GM18508 (cell line): Measurements from ENCODE around the gene OSCP1.

ENCODE experiments used
- ATAC-seq: cut with Tn5 transposase; IDR thresholded peaks from one replicate; pipeline ENCODE4 v1.9.1; 2021; ENCODE audit warnings: moderate number of reproducible peaks; ENCODE audit not compliant: insufficient read depth, unreplicated experiment

The OSCP1 gene

GRCh38 chr1:36386265-36387140 is 63.7 kb downstream of the OSCP1 start:
- peak; percentile 21 for ATAC-seq

- ATAC-seq, result peak; percentile 79
Observed at GRCh38 chr1:36385410-36386264, 64.6 kb downstream of the OSCP1 start, which contains the start of gene STK40. Gene STK40 (minus strand): TSS chr1:36385924. CDS start chr1:36361332, 24,592 bp downstream.

DNA sequence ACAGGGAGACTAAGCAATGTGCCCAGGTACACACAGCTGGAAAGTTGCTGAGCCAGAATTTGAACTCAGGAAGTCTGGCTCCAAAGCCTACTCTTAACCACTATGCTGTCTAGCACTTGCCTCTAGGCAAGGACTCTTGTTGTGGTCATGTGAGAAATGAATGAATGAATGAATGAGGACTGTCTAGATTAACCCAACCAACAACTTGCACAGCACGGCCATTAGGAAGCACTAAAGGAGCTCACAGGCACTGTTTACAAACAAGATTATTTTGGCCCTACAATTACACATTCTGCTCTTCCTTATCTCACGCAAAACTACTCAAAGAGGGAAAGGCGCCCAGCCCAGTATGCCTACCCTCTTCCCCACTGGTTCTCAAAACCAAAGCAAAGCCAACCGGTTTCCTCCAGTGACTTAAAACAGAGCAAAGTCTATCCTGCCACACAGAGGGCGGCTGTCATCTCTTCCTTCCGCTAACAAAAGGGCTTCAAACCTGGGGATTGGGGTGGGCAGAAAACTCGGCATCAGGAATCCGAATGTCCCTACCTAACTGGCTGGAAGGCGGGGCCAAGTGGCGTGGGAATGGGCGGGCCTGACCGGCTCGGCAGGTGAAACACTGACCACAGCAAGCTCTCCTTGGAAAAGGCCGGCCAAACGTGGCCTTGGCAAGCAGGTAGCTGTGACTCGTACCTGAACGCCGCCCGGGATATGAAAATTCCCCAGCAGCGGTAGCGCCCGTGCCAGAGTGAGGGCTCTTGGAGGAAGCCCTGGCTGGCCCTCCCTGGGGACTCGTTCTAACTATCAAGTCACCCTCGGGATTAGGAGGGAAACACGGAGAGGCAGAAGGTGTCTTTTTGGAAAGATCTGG is 65.5 kb downstream of the OSCP1 start:
- no peak for ATAC-seq

GRCh38 chr1:36383240-36383639 is 67.0 kb downstream of the OSCP1 start:
- ATAC-seq, result no peak

DNA sequence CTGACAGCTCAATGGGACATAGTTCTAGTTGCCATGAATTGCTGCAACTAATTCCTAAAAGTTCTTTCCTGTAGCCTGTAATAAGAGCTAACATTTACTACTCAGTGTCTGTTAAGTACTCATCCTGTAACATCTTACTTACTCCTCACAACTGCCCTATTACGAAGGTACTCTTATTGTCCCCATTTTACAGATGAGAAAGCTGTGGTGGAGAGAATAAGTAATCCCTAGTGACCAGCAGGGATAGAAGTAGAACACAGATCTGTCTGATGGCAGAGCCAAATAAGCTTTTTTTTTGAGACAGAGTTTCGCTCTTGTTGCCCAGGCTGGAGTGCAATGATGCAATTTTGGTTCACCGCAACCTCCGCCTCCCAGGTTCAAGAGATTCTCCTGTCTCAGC is 67.6 kb downstream of the OSCP1 start:
- no peak for ATAC-seq

- ATAC-seq, result no peak
Observed at GRCh38 chr1:36382231-36382630, 68.0 kb downstream of the OSCP1 start.

DNA sequence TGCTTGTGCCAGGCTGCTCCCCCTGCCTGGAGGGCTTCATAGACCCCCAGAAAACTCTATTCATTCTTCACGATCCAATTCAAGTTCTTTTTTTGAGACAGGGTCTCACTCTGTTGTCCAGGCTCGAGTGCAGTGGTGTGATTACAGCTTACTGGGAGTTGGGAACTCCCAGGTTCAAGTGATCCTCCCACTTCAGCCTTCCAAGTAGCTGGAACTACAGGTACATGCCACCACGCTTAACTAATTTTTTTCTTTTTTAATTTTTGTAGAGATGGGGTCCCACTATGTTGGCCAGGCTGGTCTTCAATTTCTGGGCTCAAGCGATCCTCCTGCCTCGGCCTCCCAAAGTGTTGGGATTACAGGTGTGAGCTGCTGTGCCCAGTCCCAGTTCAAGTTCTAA is 68.8 kb downstream of the OSCP1 start:
- no peak for ATAC-seq

- no peak for ATAC-seq
Observed at GRCh38 chr1:36380782-36381181, 69.5 kb downstream of the OSCP1 start.

DNA sequence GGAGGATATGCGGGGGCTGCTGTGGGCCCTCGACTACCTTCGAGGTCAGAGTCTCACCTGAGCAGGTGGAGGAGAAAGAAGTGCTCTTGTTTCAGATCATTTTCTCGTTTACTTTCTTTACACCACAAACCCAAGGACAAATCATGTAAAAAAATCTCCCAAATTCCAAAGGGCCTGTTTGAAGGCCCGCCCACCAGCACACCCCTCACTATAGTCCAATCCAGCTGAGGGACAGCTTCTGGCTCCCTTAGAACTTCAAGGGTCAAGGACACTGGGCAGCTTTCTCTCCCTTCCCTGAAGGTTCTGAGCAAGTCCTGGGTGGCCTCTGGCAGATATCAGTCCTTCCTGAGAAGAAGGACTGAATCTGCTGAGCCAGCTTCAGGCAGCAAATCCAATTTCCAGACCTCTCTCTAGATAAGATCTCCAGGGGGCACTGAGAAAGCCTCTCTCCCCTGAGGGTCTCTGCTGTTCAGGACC is 70.1 kb downstream of the OSCP1 start:
- no peak for ATAC-seq

- ATAC-seq, result no peak
Observed at GRCh38 chr1:36377791-36378492, 72.3 kb downstream of the OSCP1 start.

DNA sequence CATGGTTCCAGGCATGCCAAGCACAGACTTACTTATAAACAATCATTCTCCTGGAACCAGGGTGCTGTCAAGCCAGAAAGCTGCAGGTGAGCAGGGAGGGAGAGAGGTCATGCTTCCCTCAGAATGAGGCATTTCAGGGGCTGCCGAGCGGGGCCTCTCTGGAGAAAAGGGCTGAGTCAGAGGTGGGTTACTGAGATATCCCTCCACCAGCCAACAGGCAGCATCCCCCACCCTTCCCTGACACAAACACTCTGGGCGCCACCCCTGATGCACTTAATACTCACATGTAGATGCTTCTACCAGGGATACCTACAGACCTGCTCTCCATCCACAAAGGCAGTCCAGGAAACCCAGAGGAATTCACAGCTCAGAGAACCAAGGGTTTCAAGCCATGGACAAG is 77.6 kb downstream of the OSCP1 start:
- ATAC-seq, result no peak

GRCh38 chr1:36369061-36369861 is 81.0 kb downstream of the OSCP1 start:
- ATAC-seq, result no peak
